ENCODE results near the gene OR7C1.
"Not testable (repeated sequence)": the region's sequence is repeated elsewhere in the genome, so short reads cannot be mapped to it uniquely, and the experiment has no call there.

DNA sequence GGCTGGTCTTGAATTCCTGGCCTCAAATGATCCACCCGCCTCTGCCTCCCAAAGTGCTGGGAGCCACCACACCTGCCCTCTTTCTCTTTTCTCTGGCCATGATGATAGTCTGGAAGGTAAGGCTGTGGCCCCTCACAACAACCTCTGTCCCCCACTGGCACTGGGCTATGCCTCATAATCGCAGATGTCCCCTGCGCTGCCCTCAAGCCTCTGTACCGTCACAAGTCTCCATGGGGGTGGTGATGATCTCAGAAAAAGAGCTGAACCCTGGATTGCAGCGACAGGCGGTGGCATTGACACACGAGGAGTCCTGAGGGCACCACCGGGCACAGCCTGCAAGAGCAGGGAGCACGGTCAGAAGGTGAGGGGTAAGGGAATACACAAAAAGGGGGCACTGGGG is 61.3 kb downstream of the OR7C1 start:
- TF ChIP-seq POLR2A, CTCF (IDR thresholded peaks at IDR 0.05): not testable (repeated sequence)
